Measurements from ENCODE around the gene GDPD3. TPM values are rescaled to one million over a fixed set of nuclear protein-coding genes. Genes with fewer than 3 reads are reported as not detected.
"Not testable (repeated sequence)": the region's sequence is repeated elsewhere in the genome, so short reads cannot be mapped to it uniquely, and the experiment has no call there.

GDPD3 gene
- total RNA-seq, 1 donor from 2014 or later, result 10.7 TPM

GRCh38 chr16:30136971-30137605 is 23.8 kb upstream of the GDPD3 start:
- no peaks in the 10 kb centered on the region for H3K9me3 Mint-ChIP-seq
- H3K27ac Mint-ChIP-seq, result no peak overlapping the region
- H3K4me1 Mint-ChIP-seq, result no peaks in the 10 kb centered on the region
- no peak overlapping the region for H3K4me3 Mint-ChIP-seq
- DNase-seq (ENCODE audit: low spot score in 2 of 2, unreplicated experiment in 2 of 2), result no peak
- TF ChIP-seq, protein P1, sequence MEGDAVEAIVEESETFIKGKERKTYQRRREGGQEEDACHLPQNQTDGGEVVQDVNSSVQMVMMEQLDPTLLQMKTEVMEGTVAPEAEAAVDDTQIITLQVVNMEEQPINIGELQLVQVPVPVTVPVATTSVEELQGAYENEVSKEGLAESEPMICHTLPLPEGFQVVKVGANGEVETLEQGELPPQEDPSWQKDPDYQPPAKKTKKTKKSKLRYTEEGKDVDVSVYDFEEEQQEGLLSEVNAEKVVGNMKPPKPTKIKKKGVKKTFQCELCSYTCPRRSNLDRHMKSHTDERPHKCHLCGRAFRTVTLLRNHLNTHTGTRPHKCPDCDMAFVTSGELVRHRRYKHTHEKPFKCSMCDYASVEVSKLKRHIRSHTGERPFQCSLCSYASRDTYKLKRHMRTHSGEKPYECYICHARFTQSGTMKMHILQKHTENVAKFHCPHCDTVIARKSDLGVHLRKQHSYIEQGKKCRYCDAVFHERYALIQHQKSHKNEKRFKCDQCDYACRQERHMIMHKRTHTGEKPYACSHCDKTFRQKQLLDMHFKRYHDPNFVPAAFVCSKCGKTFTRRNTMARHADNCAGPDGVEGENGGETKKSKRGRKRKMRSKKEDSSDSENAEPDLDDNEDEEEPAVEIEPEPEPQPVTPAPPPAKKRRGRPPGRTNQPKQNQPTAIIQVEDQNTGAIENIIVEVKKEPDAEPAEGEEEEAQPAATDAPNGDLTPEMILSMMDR (IDR thresholded peaks at IDR 0.05; ENCODE audit: unreplicated experiment), result no peak
- H3K36me3 Mint-ChIP-seq, result no peaks in the 10 kb centered on the region
- H3K27me3 Mint-ChIP-seq (ENCODE audit: low read depth), result no peaks in the 10 kb centered on the region

- Mint-ChIP-seq H3K27me3 (ENCODE audit: low read depth) (no peaks in the 10 kb centered on the region), H3K36me3 (no peaks in the 10 kb centered on the region), H3K27ac (no peak overlapping the region), H3K4me3 (no peak overlapping the region), H3K9me3 (no peaks in the 10 kb centered on the region), H3K4me1 (no peaks in the 10 kb centered on the region)
- DNase-seq (ENCODE audit: low spot score in 2 of 2, unreplicated experiment in 2 of 2), result no peak
- TF ChIP-seq, protein P1 (IDR thresholded peaks at IDR 0.05; ENCODE audit: unreplicated experiment), result no peak
Measured at GRCh38 chr16:30132591-30132990, 19.3 kb upstream of the GDPD3 start.

GRCh38 chr16:30131869-30132475 is 18.6 kb upstream of the GDPD3 start:
- TF ChIP-seq, protein P1 (IDR thresholded peaks at IDR 0.05; ENCODE audit: unreplicated experiment), result no peak
- no peak for DNase-seq (ENCODE audit: low spot score in 2 of 2, unreplicated experiment in 2 of 2)
- Mint-ChIP-seq H3K4me1 (no peaks in the 10 kb centered on the region), H3K27me3 (ENCODE audit: low read depth) (no peaks in the 10 kb centered on the region), H3K9me3 (no peaks in the 10 kb centered on the region), H3K4me3 (no peak overlapping the region), H3K27ac (no peak overlapping the region), H3K36me3 (no peaks in the 10 kb centered on the region)

DNA sequence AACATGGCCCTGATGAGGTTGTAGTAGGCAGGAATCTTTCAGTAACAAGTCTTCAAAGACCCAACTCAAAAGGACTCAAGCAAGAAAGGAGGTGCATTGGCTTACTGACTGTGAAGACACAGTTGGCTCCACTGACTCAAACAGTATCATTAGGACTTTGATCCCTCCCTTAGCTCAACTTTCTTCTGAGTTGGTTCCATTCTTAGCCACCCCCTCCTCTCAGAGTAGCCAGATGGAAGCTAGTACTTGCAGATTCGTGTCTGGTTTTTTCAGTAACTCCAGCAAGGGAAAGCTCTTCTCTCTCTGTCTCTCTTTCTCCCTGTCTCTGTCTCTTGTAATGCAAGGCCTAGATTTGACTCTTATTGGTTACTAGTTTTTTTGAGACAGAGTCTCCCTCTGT is 14.7 kb upstream of the GDPD3 start:
- H3K4me3 Mint-ChIP-seq, result no peak overlapping the region
- no peaks in the 10 kb centered on the region for H3K27me3 Mint-ChIP-seq (ENCODE audit: low read depth)
- H3K4me1 Mint-ChIP-seq, result peaks cover 6% of the 10 kb centered on the region
- H3K9me3 Mint-ChIP-seq, result no peaks in the 10 kb centered on the region
- H3K27ac Mint-ChIP-seq, result no peak overlapping the region
- TF ChIP-seq, protein P1 (IDR thresholded peaks at IDR 0.05; ENCODE audit: unreplicated experiment), result no peak
- H3K36me3 Mint-ChIP-seq, result no peaks in the 10 kb centered on the region
- no peak for DNase-seq (ENCODE audit: low spot score in 2 of 2, unreplicated experiment in 2 of 2)

DNA sequence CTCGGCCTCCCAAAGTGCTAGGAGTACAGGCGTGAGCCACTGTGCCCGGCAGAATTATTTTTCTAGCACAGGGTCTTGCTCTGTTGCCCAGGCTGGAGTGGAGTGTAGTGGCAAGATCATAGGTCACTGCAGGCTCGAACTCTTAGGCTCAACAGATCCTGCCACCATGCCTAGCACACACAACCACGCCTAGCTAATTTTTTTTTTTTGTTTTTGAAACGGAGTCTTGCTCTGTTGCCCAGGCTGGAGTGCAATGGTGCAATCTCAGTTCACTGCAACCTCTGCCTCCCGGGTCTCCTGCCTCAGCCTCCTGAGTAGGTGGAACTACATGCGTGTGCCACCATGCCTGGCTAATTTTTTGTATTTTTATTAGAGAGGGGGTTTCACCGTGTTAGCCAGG is 12.4 kb upstream of the GDPD3 start:
- H3K4me3 Mint-ChIP-seq; H3K27me3 Mint-ChIP-seq (ENCODE audit: low read depth): not testable (repeated sequence)
- H3K4me1 Mint-ChIP-seq, result peaks cover 16% of the 10 kb centered on the region

DNA sequence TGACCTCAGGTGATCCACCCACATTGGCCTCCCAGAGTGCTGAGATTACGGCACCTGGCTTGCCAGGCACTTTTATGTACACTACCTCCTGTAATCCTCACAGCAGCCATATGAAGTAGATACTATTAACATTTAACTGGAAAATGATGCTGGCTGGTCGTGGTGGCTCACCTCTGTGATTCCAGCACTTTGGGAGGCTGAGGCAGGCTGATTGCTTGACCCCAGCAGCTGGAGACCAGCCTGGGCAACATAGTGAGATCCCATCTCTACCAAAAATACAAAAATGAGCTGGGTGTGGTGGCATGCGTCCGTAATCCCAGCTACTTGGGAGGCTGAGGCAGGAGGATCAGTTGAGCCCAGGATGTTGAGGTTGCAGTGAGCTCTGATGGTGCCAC is 11.6 kb upstream of the GDPD3 start:
- Mint-ChIP-seq H3K4me3 (no peak overlapping the region), H3K27me3 (ENCODE audit: low read depth) (no peaks in the 10 kb centered on the region), H3K9me3 (no peaks in the 10 kb centered on the region), H3K27ac (no peak overlapping the region), H3K4me1 (peaks cover 16% of the 10 kb centered on the region), H3K36me3 (no peaks in the 10 kb centered on the region)
- DNase-seq (ENCODE audit: low spot score in 2 of 2, unreplicated experiment in 2 of 2), result no peak
- TF ChIP-seq, protein P1 (IDR thresholded peaks at IDR 0.05; ENCODE audit: unreplicated experiment), result no peak

More for the DNA sequence above, 12.4 kb upstream of the GDPD3 start:
- H3K27ac Mint-ChIP-seq; DNase-seq (ENCODE audit: low spot score in 2 of 2, unreplicated experiment in 2 of 2); H3K36me3 Mint-ChIP-seq; H3K9me3 Mint-ChIP-seq: not testable (repeated sequence)
